NCI-H69 (cell line): ENCODE data around the gene SH3BP2.

Experiments used
- DNase-seq: peaks from one replicate; lab custom pipeline; 2025; lab: John Stamatoyannopoulos, UW

SH3BP2 gene

GRCh38 chr4:2790583-2791517 is 2.0 kb upstream of the SH3BP2 start:
- no peak for DNase-seq

- DNase-seq: peak; percentile 60
Measured at GRCh38 chr4:2791518-2792395, 1.1 kb upstream of the SH3BP2 start.

GRCh38 chr4:2792396-2792710 is 532 bp upstream of the SH3BP2 start:
- no peak for DNase-seq

- DNase-seq: peak; percentile 43
Measured at GRCh38 chr4:2793586-2794485, 951 bp downstream of the SH3BP2 start.

GRCh38 chr4:2794486-2795299 is 1.8 kb downstream of the SH3BP2 start:
- DNase-seq: peak; percentile 48

GRCh38 chr4:2795300-2795892 is 2.5 kb downstream of the SH3BP2 start:
- DNase-seq: no peak

- DNase-seq: peak; percentile 80
Measured at GRCh38 chr4:2795893-2796848, 3.3 kb downstream of the SH3BP2 start.

GRCh38 chr4:2796849-2797544 is 4.1 kb downstream of the SH3BP2 start:
- no peak for DNase-seq

- no peak for DNase-seq
Measured at GRCh38 chr4:2797545-2798305, 4.8 kb downstream of the SH3BP2 start.

- peak; percentile 45 for DNase-seq
Measured at GRCh38 chr4:2798399-2799223, 5.7 kb downstream of the SH3BP2 start.

- no peak for DNase-seq
Measured at GRCh38 chr4:2799224-2799911, 6.5 kb downstream of the SH3BP2 start.

GRCh38 chr4:2799971-2800690 is 7.2 kb downstream of the SH3BP2 start:
- no peak for DNase-seq

GRCh38 chr4:2800691-2801596 is 8.1 kb downstream of the SH3BP2 start:
- DNase-seq: no peak

GRCh38 chr4:2802618-2803531 is 10.0 kb downstream of the SH3BP2 start:
- no peak for DNase-seq
